Vagina (tissue), 2 donors: ENCODE measurements around the gene CUEDC2.

ENCODE experiments used
- CTCF ChIP-seq, 3 experiments: fragments of 450-650 bp in 2 of 3; fragments of 200-600 bp in 1 of 3; sonication (generic) in 1 of 3; IDR thresholded peaks; one replicate each; pipeline ENCODE4 v1.5.1; 2017 to 2019; ENCODE audit warnings: antibody characterized with exemption in 3 of 3, mild to moderate bottlenecking in 2 of 3, moderate library complexity in 2 of 3
- POLR2A ChIP-seq, 2 donors: fragments of 450-650 bp; IDR thresholded peaks; one replicate each; pipeline ENCODE4 v1.6.1; 2017; ENCODE audit warnings: antibody characterized with exemption in 2 of 2, mild to moderate bottlenecking in 2 of 2, moderate library complexity in 2 of 2
- POLR2AphosphoS5 ChIP-seq, 2 donors: sonication (generic); formaldehyde crosslinking; IDR thresholded peaks; one replicate each; pipeline ENCODE4 v1.9.0; 2017; ENCODE audit warnings: antibody characterized with exemption in 2 of 2, mild to moderate bottlenecking in 2 of 2, low read depth in 1 of 2; ENCODE audit not compliant: insufficient read depth in 1 of 2

- no peak for TF ChIP-seq CTCF (IDR thresholded peaks at IDR 0.05)
- TF ChIP-seq POLR2A (IDR thresholded peaks at IDR 0.05), result no peak
- peak in 1 of 2 donors; percentile 2 for TF ChIP-seq POLR2AphosphoS5 (IDR thresholded peaks at IDR 0.05; ENCODE audit: insufficient read depth in 1 of 2, low read depth in 1 of 2)
Measured at GRCh38 chr10:102409604-102410428, 22.6 kb downstream of the CUEDC2 start.
